Choroid plexus epithelial cell (primary cell): ENCODE results near the gene C1QTNF8.
A peak's percentile ranks its signal among the peaks of the same experiment; 100 is the strongest.

ENCODE experiments used
- DNase-seq: peaks from one replicate; pipeline ENCODE4 v3.0.0-alpha.2; 2010; ENCODE audit warnings: low read depth
- H3K4me3 ChIP-seq: 2 replicates; pipeline ENCODE4 v1.5.1; 2011; ENCODE audit warnings: low read depth, mild to moderate bottlenecking, control low read depth, low read length, moderate library complexity
- TF ChIP-seq, protein P1 (sequence below): conservative IDR thresholded peaks from 2 replicates; pipeline ENCODE4 v1.5.1; 2011; ENCODE audit warnings: low read depth, mild to moderate bottlenecking, control low read depth, inconsistent platforms, low read length, moderate library complexity

The C1QTNF8 gene

DNA sequence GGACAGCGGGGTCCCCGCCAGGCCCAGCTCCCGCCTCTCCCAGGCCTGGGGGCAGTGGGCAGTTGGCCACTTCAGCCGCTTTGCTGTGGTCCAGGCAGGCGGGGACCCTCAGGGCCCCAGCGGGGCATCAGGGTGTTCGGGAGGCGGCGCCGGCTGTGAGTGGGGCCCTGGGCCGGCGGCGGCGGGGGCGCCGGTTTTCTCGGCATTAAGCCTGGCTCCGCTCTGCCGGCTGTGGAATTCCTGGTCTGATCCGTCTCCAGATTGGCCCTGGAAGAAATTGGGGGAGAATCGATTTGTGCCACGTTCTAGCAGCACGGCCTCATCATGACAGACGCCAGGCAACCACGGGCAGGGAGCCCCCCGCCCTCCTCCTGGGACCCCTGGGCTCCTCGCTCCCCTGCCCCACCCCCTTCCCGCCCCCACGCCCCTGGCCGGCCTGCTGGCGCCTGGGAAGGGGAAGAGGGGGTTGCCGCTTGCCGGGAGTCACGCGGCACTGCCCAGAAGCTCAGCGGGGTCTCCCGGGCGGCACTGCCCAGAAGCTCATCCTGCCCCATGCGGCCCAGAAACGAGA is 52.1 kb downstream of the C1QTNF8 start:
- no peak overlapping the region for H3K4me3 ChIP-seq
- TF ChIP-seq, protein P1, sequence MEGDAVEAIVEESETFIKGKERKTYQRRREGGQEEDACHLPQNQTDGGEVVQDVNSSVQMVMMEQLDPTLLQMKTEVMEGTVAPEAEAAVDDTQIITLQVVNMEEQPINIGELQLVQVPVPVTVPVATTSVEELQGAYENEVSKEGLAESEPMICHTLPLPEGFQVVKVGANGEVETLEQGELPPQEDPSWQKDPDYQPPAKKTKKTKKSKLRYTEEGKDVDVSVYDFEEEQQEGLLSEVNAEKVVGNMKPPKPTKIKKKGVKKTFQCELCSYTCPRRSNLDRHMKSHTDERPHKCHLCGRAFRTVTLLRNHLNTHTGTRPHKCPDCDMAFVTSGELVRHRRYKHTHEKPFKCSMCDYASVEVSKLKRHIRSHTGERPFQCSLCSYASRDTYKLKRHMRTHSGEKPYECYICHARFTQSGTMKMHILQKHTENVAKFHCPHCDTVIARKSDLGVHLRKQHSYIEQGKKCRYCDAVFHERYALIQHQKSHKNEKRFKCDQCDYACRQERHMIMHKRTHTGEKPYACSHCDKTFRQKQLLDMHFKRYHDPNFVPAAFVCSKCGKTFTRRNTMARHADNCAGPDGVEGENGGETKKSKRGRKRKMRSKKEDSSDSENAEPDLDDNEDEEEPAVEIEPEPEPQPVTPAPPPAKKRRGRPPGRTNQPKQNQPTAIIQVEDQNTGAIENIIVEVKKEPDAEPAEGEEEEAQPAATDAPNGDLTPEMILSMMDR: no peak
- DNase-seq: no peak

- DNase-seq: peak; percentile 20
- H3K4me3 ChIP-seq: no peak overlapping the region
- TF ChIP-seq, protein P1: no peak
Measured at GRCh38 chr16:1042866-1043265, 53.2 kb downstream of the C1QTNF8 start.

DNA sequence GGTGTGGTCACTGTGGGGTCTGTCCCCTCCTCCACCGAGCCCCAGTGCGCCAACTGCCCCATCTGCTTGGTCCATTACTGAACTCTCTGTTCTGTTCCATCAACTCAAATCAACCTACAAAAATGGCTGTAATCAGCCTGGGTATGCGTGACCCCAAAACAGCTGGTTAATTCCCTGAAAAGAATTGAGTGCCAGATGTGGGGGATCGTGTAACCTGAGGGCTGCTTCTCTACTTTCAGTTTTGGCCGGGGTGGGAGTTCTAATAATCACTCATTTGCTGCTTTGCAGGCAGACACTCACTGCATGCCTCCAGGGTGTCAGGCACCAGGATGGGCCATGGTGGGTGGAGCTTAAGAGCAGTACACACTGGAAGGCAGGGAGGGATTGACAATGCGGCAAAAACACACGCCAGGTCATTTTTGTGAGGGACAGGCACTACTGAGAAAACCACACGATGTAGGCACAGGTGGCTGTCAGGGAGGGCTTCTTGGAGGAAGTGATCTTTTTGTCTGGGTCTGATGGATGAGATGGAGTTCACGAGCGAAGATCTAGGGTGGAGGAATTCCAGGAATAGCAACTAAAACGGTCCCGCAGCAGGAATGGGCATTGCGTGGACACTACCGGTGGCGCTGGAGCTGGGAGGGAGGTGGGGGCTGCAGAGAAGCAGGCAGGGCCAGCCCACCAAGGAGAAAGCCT is 53.8 kb downstream of the C1QTNF8 start:
- no peak for DNase-seq
- TF ChIP-seq, protein P1: no peak
- no peak overlapping the region for H3K4me3 ChIP-seq

DNA sequence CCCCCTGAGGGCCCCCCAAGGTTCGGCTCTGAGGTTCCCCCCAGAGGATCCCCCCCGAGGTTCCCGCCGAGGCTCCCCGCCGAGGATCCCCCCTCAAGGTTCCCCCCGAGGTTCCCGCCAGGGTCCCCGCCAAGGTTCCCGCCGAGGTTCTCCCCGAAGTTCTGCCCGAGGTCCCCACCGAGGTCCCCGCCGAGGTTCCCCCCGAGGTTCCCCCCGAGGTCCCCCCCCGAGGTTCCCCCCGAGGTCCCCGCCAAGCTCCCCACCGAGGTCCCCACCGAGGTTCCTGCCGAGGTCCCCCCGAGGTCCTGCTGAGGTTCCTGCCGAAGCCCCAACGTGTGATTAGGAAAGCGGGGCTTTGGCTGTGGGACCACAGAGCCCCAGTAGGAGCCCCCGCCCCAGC is 55.7 kb downstream of the C1QTNF8 start:
- H3K4me3 ChIP-seq: no peak overlapping the region
- DNase-seq: no peak
- TF ChIP-seq, protein P1: no peak

DNA sequence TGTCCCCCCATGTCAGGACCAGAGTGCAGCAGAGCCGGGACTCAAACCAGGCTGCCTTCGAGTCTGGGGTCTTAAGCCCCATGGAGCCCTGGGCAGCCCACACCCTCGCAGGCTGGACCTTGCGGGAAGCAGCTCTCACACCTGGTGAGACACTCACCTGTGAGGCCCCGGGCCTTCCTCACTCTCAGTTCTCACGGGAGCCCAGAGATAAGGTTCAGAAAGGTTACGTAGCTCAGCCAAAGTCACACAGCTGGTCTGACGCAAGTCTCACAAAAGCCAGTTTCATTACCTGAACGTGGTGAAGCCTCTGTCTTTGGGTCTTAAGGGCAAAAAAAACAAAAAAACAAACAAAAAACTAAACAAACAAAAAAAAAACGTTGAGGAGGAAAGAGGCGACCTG is 56.3 kb downstream of the C1QTNF8 start:
- TF ChIP-seq, protein P1: no peak
- no peak overlapping the region for H3K4me3 ChIP-seq
- DNase-seq: no peak

DNA sequence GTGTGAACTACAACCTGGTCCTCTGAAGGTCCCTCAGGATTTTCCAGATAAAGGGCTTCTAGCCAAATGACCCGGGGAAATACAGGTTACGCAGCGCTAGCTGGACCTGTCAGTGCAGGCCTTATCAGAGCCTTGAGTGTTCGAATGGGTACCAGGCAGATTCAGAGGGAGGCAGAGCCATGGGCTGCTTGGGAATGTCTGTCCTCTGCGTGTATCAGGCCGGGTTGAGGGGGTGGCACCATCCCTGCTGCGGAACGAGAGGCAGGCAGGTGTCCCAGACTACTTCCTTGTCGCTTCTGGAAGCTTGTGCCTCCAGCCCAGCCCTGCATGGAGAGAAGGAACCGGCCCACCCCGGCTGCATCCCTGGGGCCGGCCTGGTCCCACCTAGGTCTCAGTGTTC is 57.1 kb downstream of the C1QTNF8 start:
- DNase-seq: no peak
- TF ChIP-seq, protein P1: no peak
- H3K4me3 ChIP-seq: no peak overlapping the region
